Fibroblast of lung (primary cell): Measurements from ENCODE around the gene TEX261.

Experiments
- EZH2 ChIP-seq: IDR thresholded peaks from 2 replicates; pipeline ENCODE4 v1.5.1; 2012; ENCODE audit warnings: low read length, control low read depth, mild to moderate bottlenecking; ENCODE audit errors: missing control alignments
- TF ChIP-seq, protein P1 (sequence below), 2 donors: IDR thresholded peaks in 1 of 2; conservative IDR thresholded peaks in 1 of 2; 1 replicate in 1 of 2; 2 replicates in 1 of 2; pipeline ENCODE4 v1.5.1; 2011 to 2012; ENCODE audit warnings: low read length in 2 of 2, control low read depth in 1 of 2, inconsistent platforms in 1 of 2, low read depth in 1 of 2, mild to moderate bottlenecking in 1 of 2

DNA sequence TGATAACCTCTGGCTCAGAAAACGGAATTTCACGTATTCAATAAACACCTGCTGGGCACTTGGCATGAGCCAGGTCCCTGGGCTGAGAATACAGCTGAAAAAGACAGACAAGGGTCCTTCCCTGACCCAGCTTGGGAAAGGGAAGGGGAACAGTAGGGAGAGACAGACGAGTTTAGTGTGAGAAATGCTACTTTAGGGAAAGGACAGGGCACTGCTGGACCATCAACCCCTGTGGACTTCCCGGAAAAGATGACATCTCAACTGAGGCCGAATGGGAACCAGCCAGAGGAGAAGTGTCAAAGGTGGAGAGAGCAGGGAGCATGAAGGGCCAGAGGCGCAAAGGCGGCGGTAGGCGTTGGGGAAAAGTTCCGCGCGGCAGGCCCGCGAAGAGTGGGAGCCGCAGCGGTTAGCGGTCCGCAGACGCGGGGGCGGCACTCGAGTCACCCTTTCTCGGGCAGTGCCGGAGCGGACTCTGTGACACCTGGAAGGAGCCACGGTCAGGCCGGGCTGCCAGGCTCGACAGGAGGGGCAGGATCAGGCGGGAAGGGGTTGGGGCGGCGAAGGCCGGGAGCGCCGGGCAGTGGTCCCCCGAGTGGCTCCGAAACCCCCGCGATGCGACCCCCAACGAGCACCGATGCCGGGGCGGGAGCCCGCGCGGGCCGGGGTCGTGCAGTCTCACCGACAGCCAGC is 519 bp downstream of the TEX261 start:
- TF ChIP-seq, protein P1, sequence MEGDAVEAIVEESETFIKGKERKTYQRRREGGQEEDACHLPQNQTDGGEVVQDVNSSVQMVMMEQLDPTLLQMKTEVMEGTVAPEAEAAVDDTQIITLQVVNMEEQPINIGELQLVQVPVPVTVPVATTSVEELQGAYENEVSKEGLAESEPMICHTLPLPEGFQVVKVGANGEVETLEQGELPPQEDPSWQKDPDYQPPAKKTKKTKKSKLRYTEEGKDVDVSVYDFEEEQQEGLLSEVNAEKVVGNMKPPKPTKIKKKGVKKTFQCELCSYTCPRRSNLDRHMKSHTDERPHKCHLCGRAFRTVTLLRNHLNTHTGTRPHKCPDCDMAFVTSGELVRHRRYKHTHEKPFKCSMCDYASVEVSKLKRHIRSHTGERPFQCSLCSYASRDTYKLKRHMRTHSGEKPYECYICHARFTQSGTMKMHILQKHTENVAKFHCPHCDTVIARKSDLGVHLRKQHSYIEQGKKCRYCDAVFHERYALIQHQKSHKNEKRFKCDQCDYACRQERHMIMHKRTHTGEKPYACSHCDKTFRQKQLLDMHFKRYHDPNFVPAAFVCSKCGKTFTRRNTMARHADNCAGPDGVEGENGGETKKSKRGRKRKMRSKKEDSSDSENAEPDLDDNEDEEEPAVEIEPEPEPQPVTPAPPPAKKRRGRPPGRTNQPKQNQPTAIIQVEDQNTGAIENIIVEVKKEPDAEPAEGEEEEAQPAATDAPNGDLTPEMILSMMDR (conservative IDR thresholded peaks at IDR 0.05 in 1 of 2, IDR thresholded peaks at IDR 0.05 in 1 of 2; ENCODE audit: low read depth in 1 of 2, low read length in 2 of 2) = no peak
- TF ChIP-seq EZH2 = no peak
